ENCODE results near the gene DBP. TPM values are rescaled to one million over a fixed set of nuclear protein-coding genes. Genes with fewer than 3 reads are reported as not detected.

Gene DBP
- total and polyA plus RNA-seq, 4 donors = 6.8 to 16.8 (median 9.8) TPM

- WGBS, 2 donors = 29 to 38% methylated on average over 44 to 47 of the region's 47 CpGs
- peaks cover 0 to 15% (median 3%) of the 10 kb centered on the region in 4 donors for H3K36me3 ChIP-seq (ENCODE audit: control insufficient read depth in 4 of 4, insufficient read depth in 4 of 4, low read length in 4 of 4)
- H3K27ac ChIP-seq (ENCODE audit: low read depth in 1 of 2, low read length in 1 of 2) = peak overlapping the region; percentile 51 to 79
- peaks cover 3 to 28% (median 14%) of the 10 kb centered on the region in 5 donors for H3K4me1 ChIP-seq (ENCODE audit: control insufficient read depth in 5 of 5, insufficient read depth in 5 of 5, low read length in 5 of 5)
- no peaks in the 10 kb centered on the region for H3K9me3 ChIP-seq (ENCODE audit: control insufficient read depth in 4 of 4, insufficient read depth in 3 of 4, low read length in 3 of 4)
- H3K4me3 ChIP-seq = no peak overlapping the region
- TF ChIP-seq CTCF (IDR thresholded peaks at IDR 0.05; ENCODE audit: control extremely low read depth, extremely low read depth) = no peak
- DNase-seq (peak; percentile 62 to 81 (median 70)), ATAC-seq (ENCODE audit: insufficient read depth, low FRiP score) (no peak)
- no peaks in the 10 kb centered on the region for H3K27me3 ChIP-seq (ENCODE audit: control insufficient read depth in 3 of 3, insufficient read depth in 3 of 3, low read length in 2 of 3)
- H3K9ac ChIP-seq (ENCODE audit: insufficient read depth in 1 of 2, low read length in 2 of 2) = no peak overlapping the region
Measured at GRCh38 chr19:48630296-48631063, 6.7 kb downstream of the DBP start.

GRCh38 chr19:48629599-48630295 is 7.4 kb downstream of the DBP start:
- Histone ChIP-seq H3K4me1 (ENCODE audit: control insufficient read depth in 5 of 5, insufficient read depth in 5 of 5, low read length in 5 of 5) (peaks cover 3 to 28% (median 12%) of the 10 kb centered on the region in 5 donors), H3K9ac (ENCODE audit: insufficient read depth in 1 of 2, low read length in 2 of 2) (no peak overlapping the region), H3K9me3 (ENCODE audit: control insufficient read depth in 4 of 4, insufficient read depth in 3 of 4, low read length in 3 of 4) (no peaks in the 10 kb centered on the region), H3K4me3 (no peak overlapping the region), H3K27me3 (ENCODE audit: control insufficient read depth in 3 of 3, insufficient read depth in 3 of 3, low read length in 2 of 3) (no peaks in the 10 kb centered on the region), H3K27ac (ENCODE audit: low read depth in 1 of 2, low read length in 1 of 2) (peak overlapping the region in 1 of 2 donors; percentile 79), H3K36me3 (ENCODE audit: control insufficient read depth in 4 of 4, insufficient read depth in 4 of 4, low read length in 4 of 4) (peaks cover 0 to 15% (median 3%) of the 10 kb centered on the region in 4 donors)
- 68 to 72% methylated on average over 44 to 48 of the region's 48 CpGs for WGBS, 2 donors
- TF ChIP-seq CTCF (IDR thresholded peaks at IDR 0.05; ENCODE audit: control extremely low read depth, extremely low read depth) = no peak
- ATAC-seq (ENCODE audit: insufficient read depth, low FRiP score) (no peak), DNase-seq (peak in 2 of 3 donors; percentile 46 to 58)

GRCh38 chr19:48629297-48629598 is 7.9 kb downstream of the DBP start:
- WGBS, 2 donors = 95% methylated on average over 22 of the region's 22 CpGs
- Histone ChIP-seq H3K36me3 (ENCODE audit: control insufficient read depth in 4 of 4, insufficient read depth in 4 of 4, low read length in 4 of 4) (peaks cover 0 to 15% (median 3%) of the 10 kb centered on the region in 4 donors), H3K4me1 (ENCODE audit: control insufficient read depth in 5 of 5, insufficient read depth in 5 of 5, low read length in 5 of 5) (peaks cover 3 to 28% (median 14%) of the 10 kb centered on the region in 5 donors), H3K9ac (ENCODE audit: insufficient read depth in 1 of 2, low read length in 2 of 2) (no peak overlapping the region), H3K27ac (ENCODE audit: low read depth in 1 of 2, low read length in 1 of 2) (peak overlapping the region in 1 of 2 donors; percentile 79), H3K4me3 (no peak overlapping the region), H3K27me3 (ENCODE audit: control insufficient read depth in 3 of 3, insufficient read depth in 3 of 3, low read length in 2 of 3) (no peaks in the 10 kb centered on the region), H3K9me3 (ENCODE audit: control insufficient read depth in 4 of 4, insufficient read depth in 3 of 4, low read length in 3 of 4) (no peaks in the 10 kb centered on the region)
- ATAC-seq (ENCODE audit: insufficient read depth, low FRiP score) (no peak), DNase-seq (no peak)
- TF ChIP-seq CTCF (IDR thresholded peaks at IDR 0.05; ENCODE audit: control extremely low read depth, extremely low read depth) = no peak
